ENCODE results near the gene UTP14C. TPM values are rescaled to one million over a fixed set of nuclear protein-coding genes. Genes with fewer than 3 reads are reported as not detected.
A peak's percentile ranks its signal among the peaks of the same experiment; 100 is the strongest.

Gene UTP14C
- total and polyA plus RNA-seq, 2 of the 13 experiments (the other 11 are each of a cell fraction or from before 2014, with no cell fraction given), result 8.8 to 12.2 TPM

DNA sequence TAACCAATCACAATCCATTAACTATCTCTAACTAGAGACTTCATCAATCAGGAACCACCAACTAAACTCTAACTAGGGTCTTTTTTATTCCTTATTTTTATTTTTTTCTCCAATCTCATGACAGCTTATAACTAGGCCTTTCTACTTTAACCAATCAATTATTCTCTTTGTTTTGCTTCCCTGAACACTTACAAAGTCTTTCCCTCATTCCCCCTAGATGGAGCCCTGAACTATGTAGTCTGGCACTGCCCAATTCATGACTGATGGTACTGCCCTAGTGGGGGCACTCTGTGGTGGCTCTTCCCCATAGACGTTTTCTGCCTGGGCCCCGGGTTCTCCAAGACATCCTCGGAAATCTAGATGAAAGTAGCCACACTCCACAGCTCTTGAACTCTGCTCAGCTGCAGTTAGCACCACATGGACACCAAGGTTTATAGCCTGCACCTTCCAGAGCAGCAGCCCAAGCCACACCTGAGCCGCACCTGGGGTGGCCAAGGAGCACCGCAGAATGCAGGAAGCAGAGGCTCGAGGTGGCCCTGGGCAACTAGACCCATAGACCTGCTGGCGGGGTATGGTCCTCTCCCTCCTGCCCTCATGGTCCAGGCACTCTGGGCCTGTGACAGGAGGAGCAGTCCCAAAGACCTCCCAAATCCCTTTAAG, 19.9 kb upstream of the UTP14C start:
- peaks cover 96% of the 10 kb centered on the region for H3K79me2 ChIP-seq (ENCODE audit: insufficient read depth, low read length)
- CTCF ChIA-PET (ENCODE audit: low intra/inter-chr PET ratio, low total read pairs), result no interaction called here
- intact Hi-C loops (cut with micrococcal nuclease; ENCODE audit: unreplicated experiment), result no loop called here
- no peak overlapping the region for H3K9ac ChIP-seq (ENCODE audit: insufficient read depth, low read depth, low read length)
- FAIRE-seq, result no peak
- H2AFZ ChIP-seq (ENCODE audit: low read length), result no peak overlapping the region
- POLR2A ChIA-PET, result interaction anchor here (1.3 kb wide), 1 partner anchor 119 kb away, joined by 3 read pairs; no protein-coding TSS in a partner anchor
- peaks cover 0 to 8% of the 10 kb centered on the region in 2 experiments; a peak in 1 of 5 replicates for H3K36me3 ChIP-seq (replicated peaks in 1 of 2; ENCODE audit: control insufficient read depth in 1 of 2, insufficient read depth in 2 of 2, low read length in 2 of 2)
- peaks cover 28% of the 10 kb centered on the region for H4K20me1 ChIP-seq (ENCODE audit: insufficient read depth, low read length)
- no peaks in the 10 kb centered on the region for H3K9me3 ChIP-seq (ENCODE audit: low read length)
- in situ Hi-C loops (cut with HindIII; ENCODE audit: extremely low pct_ligation_motif_present, low pct_unique_long_range_greater_than_20kb), result loop anchor here (25.0 kb wide), 1 partner anchor 458 kb away; the partner anchor contains the start of genes CKAP2 and VPS36
- no peaks in the 10 kb centered on the region for H3K27me3 ChIP-seq (ENCODE audit: control insufficient read depth in 1 of 2, insufficient read depth in 2 of 2, low read length in 2 of 2)
- H3K27ac ChIP-seq (ENCODE audit: extremely low read length, insufficient read depth, low read length), result no peak overlapping the region
- DNase-seq (ENCODE audit: low spot score), result no peak
- 74% methylated on average over 3 of the region's 7 CpGs for WGBS (ENCODE audit: low lambda C conversion rate)
- H3K4me1 ChIP-seq (ENCODE audit: insufficient read depth, low read length), result peaks cover 96% of the 10 kb centered on the region
- ATAC-seq, result peak; percentile 37
- no TSS peak for BruUV-seq (replicated peaks)
- H3K4me3 ChIP-seq (replicated peaks in 1 of 3; ENCODE audit: insufficient read depth in 1 of 3, low read depth in 2 of 3, low read length in 3 of 3), result no peak overlapping the region
- H3K4me2 ChIP-seq (ENCODE audit: low read depth, low read length), result peak overlapping the region; percentile 3; the same call in 1 of the 2 replicates
- TF ChIP-seq SALL1 (CRISPR knock-in tag; IDR thresholded peaks at IDR 0.05) (no peak), ZNF75D (CRISPR knock-in tag; IDR thresholded peaks at IDR 0.05; ENCODE audit: borderline replicate concordance) (no peak), ZNF629 (CRISPR knock-in tag; conservative IDR thresholded peaks at IDR 0.05) (no peak), ETV6 (CRISPR knock-in tag; conservative IDR thresholded peaks at IDR 0.05) (no peak), ZNF230 (CRISPR knock-in tag; IDR thresholded peaks at IDR 0.05) (no peak), NFATC3 (CRISPR knock-in tag; IDR thresholded peaks at IDR 0.05) (no peak), ZNF782 (CRISPR knock-in tag; IDR thresholded peaks at IDR 0.05; ENCODE audit: borderline replicate concordance) (no peak), HNRNPL (IDR thresholded peaks at IDR 0.05; ENCODE audit: low read depth, low read length) (no peak), MIER3 (CRISPR knock-in tag; IDR thresholded peaks at IDR 0.05; ENCODE audit: borderline replicate concordance) (no peak), POLR2A (IDR thresholded peaks at IDR 0.05; ENCODE audit: insufficient read depth in 1 of 2, low read depth in 2 of 2, low read length in 2 of 2) (0 out of 4 replicates have a peak, but pooled peaks of 1 of the 2 experiments have one; percentile 24), ZNF136 (CRISPR knock-in tag; IDR thresholded peaks at IDR 0.05; ENCODE audit: low read depth) (no peak)
- TF ChIP-seq, protein P1, sequence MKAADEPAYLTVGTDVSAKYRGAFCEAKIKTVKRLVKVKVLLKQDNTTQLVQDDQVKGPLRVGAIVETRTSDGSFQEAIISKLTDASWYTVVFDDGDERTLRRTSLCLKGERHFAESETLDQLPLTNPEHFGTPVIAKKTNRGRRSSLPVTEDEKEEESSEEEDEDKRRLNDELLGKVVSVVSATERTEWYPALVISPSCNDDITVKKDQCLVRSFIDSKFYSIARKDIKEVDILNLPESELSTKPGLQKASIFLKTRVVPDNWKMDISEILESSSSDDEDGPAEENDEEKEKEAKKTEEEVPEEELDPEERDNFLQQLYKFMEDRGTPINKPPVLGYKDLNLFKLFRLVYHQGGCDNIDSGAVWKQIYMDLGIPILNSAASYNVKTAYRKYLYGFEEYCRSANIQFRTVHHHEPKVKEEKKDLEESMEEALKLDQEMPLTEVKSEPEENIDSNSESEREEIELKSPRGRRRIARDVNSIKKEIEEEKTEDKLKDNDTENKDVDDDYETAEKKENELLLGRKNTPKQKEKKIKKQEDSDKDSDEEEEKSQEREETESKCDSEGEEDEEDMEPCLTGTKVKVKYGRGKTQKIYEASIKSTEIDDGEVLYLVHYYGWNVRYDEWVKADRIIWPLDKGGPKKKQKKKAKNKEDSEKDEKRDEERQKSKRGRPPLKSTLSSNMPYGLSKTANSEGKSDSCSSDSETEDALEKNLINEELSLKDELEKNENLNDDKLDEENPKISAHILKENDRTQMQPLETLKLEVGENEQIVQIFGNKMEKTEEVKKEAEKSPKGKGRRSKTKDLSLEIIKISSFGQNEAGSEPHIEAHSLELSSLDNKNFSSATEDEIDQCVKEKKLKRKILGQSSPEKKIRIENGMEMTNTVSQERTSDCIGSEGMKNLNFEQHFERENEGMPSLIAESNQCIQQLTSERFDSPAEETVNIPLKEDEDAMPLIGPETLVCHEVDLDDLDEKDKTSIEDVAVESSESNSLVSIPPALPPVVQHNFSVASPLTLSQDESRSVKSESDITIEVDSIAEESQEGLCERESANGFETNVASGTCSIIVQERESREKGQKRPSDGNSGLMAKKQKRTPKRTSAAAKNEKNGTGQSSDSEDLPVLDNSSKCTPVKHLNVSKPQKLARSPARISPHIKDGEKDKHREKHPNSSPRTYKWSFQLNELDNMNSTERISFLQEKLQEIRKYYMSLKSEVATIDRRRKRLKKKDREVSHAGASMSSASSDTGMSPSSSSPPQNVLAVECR (CRISPR knock-in tag; IDR thresholded peaks at IDR 0.05; ENCODE audit: borderline replicate concordance), result no peak
- TF ChIP-seq, protein P2, sequence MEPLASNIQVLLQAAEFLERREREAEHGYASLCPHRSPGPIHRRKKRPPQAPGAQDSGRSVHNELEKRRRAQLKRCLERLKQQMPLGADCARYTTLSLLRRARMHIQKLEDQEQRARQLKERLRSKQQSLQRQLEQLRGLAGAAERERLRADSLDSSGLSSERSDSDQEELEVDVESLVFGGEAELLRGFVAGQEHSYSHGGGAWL (CRISPR knock-in tag; IDR thresholded peaks at IDR 0.05), result no peak
- TF ChIP-seq, protein P3, sequence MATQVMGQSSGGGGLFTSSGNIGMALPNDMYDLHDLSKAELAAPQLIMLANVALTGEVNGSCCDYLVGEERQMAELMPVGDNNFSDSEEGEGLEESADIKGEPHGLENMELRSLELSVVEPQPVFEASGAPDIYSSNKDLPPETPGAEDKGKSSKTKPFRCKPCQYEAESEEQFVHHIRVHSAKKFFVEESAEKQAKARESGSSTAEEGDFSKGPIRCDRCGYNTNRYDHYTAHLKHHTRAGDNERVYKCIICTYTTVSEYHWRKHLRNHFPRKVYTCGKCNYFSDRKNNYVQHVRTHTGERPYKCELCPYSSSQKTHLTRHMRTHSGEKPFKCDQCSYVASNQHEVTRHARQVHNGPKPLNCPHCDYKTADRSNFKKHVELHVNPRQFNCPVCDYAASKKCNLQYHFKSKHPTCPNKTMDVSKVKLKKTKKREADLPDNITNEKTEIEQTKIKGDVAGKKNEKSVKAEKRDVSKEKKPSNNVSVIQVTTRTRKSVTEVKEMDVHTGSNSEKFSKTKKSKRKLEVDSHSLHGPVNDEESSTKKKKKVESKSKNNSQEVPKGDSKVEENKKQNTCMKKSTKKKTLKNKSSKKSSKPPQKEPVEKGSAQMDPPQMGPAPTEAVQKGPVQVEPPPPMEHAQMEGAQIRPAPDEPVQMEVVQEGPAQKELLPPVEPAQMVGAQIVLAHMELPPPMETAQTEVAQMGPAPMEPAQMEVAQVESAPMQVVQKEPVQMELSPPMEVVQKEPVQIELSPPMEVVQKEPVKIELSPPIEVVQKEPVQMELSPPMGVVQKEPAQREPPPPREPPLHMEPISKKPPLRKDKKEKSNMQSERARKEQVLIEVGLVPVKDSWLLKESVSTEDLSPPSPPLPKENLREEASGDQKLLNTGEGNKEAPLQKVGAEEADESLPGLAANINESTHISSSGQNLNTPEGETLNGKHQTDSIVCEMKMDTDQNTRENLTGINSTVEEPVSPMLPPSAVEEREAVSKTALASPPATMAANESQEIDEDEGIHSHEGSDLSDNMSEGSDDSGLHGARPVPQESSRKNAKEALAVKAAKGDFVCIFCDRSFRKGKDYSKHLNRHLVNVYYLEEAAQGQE (IDR thresholded peaks at IDR 0.05; ENCODE audit: borderline replicate concordance in 1 of 2, low read depth in 1 of 2, low read length in 2 of 2), result no peak
- TF ChIP-seq, protein P4, sequence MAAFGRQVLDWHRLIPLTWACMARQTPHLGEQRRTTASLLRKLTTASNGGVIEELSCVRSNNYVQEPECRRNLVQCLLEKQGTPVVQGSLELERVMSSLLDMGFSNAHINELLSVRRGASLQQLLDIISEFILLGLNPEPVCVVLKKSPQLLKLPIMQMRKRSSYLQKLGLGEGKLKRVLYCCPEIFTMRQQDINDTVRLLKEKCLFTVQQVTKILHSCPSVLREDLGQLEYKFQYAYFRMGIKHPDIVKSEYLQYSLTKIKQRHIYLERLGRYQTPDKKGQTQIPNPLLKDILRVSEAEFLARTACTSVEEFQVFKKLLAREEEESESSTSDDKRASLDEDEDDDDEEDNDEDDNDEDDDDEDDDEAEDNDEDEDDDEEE (CRISPR knock-in tag; IDR thresholded peaks at IDR 0.05), result no peak
